ENCODE results near the gene MRPL37.

GRCh38 chr1:54176621-54177327, 23.2 kb upstream of the MRPL37 start:
- TF ChIP-seq CTCF (IDR thresholded peaks at IDR 0.05) (no peak), POLR2AphosphoS5 (IDR thresholded peaks at IDR 0.05) (no peak), POLR2A (IDR thresholded peaks at IDR 0.05) (no peak), EP300 (IDR thresholded peaks at IDR 0.05) (no peak)

Measured in suprapubic skin (tissue), 4 donors.